Subcutaneous adipose tissue (tissue), 4 donors: ENCODE data around the gene OGFR. TPM values are rescaled to one million over a fixed set of nuclear protein-coding genes. Genes with fewer than 3 reads are reported as not detected.

Experiments used
- total RNA-seq, 4 donors: library from RNA; depleted of rRNA; stranded (reverse); fragments of >200 nt; gene quantifications; one replicate each; pipeline ENCODE4 v1.1.0, GENCODE V29; 2016
- TF ChIP-seq, protein P1 (sequence below): fragments of 450-650 bp; IDR thresholded peaks from one replicate; pipeline ENCODE4 v1.5.1; 2016; ENCODE audit warnings: low read depth, mild to moderate bottlenecking, control low read depth, antibody characterized with exemption, moderate library complexity

OGFR gene
- total RNA-seq, 4 donors from 2014 or later: 17.4 to 67.1 (median 44.4) TPM

DNA sequence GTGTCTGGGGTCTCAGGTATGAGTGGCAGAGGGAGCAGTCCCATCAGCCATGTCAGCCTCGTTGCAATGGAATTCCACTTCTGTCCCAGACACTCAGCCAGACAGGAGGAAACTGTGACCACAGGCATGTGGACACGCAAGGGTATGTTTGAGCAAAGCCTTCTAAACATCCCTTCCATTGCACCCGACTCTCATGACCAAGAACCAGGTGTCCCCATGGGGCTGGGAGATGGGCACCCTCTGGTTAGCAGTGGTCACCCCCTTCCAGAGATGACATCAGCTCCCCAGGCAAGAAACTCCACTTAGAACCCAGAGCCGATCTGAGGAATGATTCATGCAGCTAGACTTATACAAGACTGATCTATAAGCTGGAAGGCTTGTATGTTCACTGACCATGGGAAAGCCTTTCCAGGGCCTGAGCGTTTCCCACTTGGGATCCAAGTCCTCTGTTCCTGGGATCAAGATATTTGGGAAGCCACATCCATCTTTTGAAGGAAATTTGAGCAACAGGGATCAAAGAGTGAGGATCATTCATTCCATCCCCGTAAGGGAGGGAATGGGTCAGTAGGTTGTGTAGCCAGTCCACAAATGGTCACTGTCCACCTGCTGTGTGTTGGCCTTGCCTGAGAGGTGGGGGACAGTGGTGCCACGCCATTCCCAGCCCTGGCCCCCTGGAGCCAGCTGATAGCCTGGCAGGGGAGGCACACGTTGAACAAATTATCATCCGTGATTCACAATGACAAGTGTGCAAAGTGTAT, 12.3 kb upstream of the OGFR start:
- TF ChIP-seq, protein P1, sequence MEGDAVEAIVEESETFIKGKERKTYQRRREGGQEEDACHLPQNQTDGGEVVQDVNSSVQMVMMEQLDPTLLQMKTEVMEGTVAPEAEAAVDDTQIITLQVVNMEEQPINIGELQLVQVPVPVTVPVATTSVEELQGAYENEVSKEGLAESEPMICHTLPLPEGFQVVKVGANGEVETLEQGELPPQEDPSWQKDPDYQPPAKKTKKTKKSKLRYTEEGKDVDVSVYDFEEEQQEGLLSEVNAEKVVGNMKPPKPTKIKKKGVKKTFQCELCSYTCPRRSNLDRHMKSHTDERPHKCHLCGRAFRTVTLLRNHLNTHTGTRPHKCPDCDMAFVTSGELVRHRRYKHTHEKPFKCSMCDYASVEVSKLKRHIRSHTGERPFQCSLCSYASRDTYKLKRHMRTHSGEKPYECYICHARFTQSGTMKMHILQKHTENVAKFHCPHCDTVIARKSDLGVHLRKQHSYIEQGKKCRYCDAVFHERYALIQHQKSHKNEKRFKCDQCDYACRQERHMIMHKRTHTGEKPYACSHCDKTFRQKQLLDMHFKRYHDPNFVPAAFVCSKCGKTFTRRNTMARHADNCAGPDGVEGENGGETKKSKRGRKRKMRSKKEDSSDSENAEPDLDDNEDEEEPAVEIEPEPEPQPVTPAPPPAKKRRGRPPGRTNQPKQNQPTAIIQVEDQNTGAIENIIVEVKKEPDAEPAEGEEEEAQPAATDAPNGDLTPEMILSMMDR: no peak

DNA sequence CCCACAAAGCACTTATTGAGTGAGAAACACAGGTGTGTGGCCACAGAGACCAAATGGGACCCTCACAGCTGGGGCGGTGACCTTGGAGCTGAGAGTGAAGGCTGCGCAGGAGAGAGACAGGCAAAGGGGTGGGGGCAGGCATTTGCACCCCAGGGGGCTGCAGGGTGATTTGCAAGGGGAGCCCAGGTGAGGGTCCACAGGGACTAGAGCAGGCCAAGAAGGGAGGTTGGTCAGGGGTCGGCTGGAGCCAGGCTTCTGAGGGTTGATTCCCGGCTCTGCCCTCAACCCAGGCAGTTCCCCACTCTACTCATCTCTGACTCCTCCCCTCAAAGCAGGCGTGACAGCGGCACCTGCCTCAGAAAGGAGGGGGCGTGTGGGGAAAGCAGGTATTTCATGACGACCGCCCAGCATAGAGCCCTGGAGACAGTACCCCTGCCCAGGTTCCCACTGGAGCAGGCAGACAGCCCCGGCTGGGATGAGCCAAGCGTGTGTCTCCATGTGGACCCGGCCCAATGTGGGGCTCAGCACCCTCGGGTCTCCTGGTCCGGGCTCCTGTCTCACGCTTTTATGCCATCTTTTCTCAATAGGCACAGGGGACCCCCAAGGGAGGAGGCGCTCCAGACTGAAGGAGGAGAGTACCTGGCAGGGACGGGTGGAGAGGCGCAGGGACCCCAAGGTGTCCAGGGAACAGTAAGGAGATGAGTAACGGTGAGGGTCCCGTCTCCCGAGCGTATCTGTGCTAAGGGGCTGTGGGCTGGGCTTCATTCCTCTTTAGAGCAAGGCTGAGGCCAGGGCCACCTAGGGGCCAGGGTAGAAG, 11.5 kb upstream of the OGFR start:
- TF ChIP-seq, protein P1: no peak

DNA sequence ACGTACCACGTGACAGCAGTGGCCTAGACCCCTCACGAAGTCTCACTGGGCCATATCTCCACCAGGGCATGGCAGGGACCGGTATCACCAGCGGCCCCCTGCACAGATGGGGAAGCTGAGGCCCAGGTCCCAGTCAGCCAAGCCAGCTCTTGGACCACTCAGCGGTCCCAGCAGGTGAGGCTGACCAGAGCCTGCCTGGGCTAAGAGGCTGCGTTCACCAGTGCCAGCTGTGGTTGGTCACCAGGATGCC, 11.0 kb upstream of the OGFR start:
- TF ChIP-seq, protein P1: no peak

DNA sequence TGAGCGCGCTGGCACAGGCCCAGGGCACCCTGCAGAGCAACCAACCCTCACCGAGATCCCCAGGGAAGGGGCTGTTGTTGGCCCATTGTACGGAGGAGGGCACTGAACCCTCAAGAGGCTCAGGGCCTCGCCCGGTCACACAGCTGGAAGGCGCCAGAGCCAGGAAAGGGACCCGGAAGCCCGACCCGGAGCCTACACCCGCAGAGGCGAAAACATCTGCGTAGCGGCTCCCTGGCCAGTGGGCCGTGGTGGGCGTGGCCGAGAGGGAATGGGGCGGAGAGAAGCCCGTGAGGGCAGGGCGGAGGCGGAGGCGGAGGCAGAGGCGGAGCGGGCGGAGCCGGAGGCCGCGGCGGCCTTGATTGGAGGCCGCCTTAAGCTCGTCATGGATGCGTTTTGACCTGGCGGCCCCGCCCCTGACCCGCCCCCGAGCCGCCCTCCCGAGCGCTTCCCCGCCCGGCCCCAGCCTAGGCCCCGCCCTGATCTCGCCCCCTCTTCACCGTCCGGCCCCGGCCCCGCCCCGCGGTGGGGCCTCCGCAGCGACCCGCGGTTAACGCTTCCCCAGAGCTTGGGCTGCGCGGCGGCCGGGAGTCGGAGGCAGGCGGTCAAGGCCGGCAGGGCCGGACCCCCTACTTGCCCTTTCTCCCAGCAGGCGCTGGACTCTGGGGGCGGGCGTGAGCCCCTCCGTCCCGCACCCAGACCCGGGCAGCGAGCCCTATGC, 10.5 kb upstream of the OGFR start:
- TF ChIP-seq, protein P1: no peak

DNA sequence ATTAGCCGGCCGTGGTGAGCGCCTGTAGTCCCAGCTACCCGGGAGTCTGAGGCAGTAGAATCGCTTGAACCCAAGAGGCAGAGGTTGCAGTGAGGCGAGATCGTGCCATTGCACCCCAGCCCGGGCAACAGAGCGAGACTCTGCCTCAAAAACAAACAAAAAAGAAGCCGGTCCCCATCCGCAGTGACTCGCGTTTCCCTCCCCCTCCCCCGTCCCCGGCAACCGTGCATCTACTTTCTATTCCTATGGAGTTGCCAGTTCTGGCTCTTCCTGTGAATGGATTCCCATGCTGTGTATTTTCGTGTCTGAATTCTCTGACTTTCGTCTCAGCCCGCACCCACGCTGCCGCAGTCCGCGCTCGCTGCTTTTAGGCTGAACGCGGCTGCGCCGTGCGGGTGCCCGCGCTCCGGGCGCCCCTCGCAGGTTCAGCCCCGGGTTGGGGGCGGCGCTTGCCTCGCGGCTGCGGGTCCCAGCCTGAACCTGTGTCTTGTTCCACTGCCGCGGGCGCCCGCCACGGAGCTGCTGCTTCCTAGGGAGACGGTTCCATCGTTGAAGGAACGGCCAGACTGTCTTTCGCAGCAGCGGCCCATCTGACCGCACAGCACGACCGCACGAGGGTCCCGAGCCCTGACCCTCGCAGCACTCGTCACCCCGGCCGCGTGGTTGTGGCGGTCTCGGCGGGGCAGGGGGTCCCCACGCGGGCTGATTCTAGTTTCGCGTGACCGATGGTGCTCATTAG, 9.4 kb upstream of the OGFR start:
- TF ChIP-seq, protein P1: no peak

DNA sequence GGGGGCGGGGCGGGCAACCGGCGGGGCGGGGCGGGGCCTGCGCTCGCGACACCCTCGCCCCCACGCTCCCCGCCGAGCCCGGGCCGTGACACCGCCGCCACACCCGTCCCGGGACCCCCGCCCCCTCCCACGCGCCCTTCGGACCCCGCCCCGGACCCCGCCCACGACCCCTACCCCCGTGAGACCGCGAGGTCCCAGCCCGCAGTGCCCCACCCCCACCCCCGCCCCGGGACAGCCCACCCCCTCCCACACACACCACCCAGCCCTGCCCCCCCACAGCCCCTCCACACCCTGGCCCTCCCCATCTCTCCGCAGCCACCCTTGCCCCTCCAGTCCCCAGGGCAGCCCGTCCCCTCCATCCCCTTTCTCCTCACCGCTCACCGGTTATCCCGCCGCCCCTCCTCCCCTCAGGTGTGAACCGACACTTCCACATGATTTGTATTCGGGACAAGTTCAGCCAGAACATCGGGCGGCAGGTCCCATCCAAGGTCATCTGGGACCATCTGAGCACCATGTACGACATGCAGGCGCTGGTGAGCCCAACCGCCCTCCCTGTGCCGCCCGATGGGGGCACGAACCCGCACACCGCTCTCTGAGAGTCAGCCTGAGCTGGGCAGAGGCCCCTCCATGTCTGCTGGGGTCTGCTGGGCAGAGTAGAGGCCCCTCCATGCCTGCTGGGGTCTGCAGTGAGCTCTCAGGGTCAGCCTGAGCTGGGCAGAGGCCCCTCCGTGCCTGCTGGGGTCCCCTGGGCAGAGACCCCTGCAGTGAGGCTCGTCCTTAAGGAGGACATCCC, 7.7 kb upstream of the OGFR start:
- TF ChIP-seq, protein P1: no peak
